HS-27A (cell line): Measurements from ENCODE around the gene FBXW5.

ENCODE experiments used
- DNase-seq: peaks from one replicate; pipeline ENCODE4 v3.0.0-alpha.2; 2012; ENCODE audit warnings: low read depth, missing footprints

Gene FBXW5

GRCh38 chr9:136977649-136978072 is 33.1 kb upstream of the FBXW5 start:
- DNase-seq: no peak

- no peak for DNase-seq
Measured at GRCh38 chr9:136977223-136977622, 32.7 kb upstream of the FBXW5 start, which contains the start of gene PTGDS. Gene PTGDS (plus strand): TSS chr9:136977504. CDS start chr9:136977579, 75 bp downstream.

GRCh38 chr9:136975644-136976043 is 31.1 kb upstream of the FBXW5 start:
- DNase-seq: no peak

GRCh38 chr9:136974817-136975535 is 30.4 kb upstream of the FBXW5 start:
- DNase-seq: no peak

GRCh38 chr9:136973618-136974617 is 29.4 kb upstream of the FBXW5 start:
- no peak for DNase-seq

GRCh38 chr9:136972743-136973142 is 28.2 kb upstream of the FBXW5 start:
- DNase-seq: no peak

- DNase-seq: no peak
Measured at GRCh38 chr9:136972335-136972734, 27.8 kb upstream of the FBXW5 start.

GRCh38 chr9:136971746-136972145 is 27.2 kb upstream of the FBXW5 start:
- DNase-seq: no peak

- no peak for DNase-seq
Measured at GRCh38 chr9:136970361-136970760, 25.8 kb upstream of the FBXW5 start.

- DNase-seq: no peak
Measured at GRCh38 chr9:136969774-136970173, 25.2 kb upstream of the FBXW5 start.

GRCh38 chr9:136969150-136969549 is 24.6 kb upstream of the FBXW5 start:
- DNase-seq: no peak

GRCh38 chr9:136968333-136969127 is 24.0 kb upstream of the FBXW5 start:
- no peak for DNase-seq

GRCh38 chr9:136965771-136966484 is 21.4 kb upstream of the FBXW5 start:
- DNase-seq: no peak

- DNase-seq: no peak
Measured at GRCh38 chr9:136964833-136965422, 20.4 kb upstream of the FBXW5 start.

GRCh38 chr9:136964171-136964689 is 19.7 kb upstream of the FBXW5 start:
- no peak for DNase-seq

GRCh38 chr9:136963751-136964150 is 19.2 kb upstream of the FBXW5 start:
- no peak for DNase-seq

- no peak for DNase-seq
Measured at GRCh38 chr9:136963341-136963740, 18.8 kb upstream of the FBXW5 start.

- no peak for DNase-seq
Measured at GRCh38 chr9:136962701-136963248, 18.2 kb upstream of the FBXW5 start.

- no peak for DNase-seq
Measured at GRCh38 chr9:136962163-136962562, 17.6 kb upstream of the FBXW5 start.

- DNase-seq: no peak
Measured at GRCh38 chr9:136961279-136962065, 16.9 kb upstream of the FBXW5 start.
